Hepatocyte (in vitro differentiated cells): ENCODE data around the gene ERV3-1. TPM values are rescaled to one million over a fixed set of nuclear protein-coding genes. Genes with fewer than 3 reads are reported as not detected.
"Not testable (repeated sequence)": the region's sequence is repeated elsewhere in the genome, so short reads cannot be mapped to it uniquely, and the experiment has no call there.

ENCODE experiments used
- DNase-seq: peaks from one replicate; pipeline ENCODE4 v3.0.0-alpha.2; 2016; ENCODE audit warnings: low spot score
- H2AFZ ChIP-seq: fragments of 200-600 bp; sonication (generic); 2 replicates; pipeline ENCODE4 v1.6.0; 2016; ENCODE audit warnings: antibody characterized with exemption, mild to moderate bottlenecking
- H3K27ac ChIP-seq: fragments of 200-600 bp; sonication (generic); 2 replicates; pipeline ENCODE4 v1.5.1; 2016; ENCODE audit warnings: mild to moderate bottlenecking
- H3K27me3 ChIP-seq: fragments of 200-600 bp; sonication (generic); 2 replicates; pipeline ENCODE4 v1.6.1; 2016
- H3K36me3 ChIP-seq: fragments of 200-600 bp; sonication (generic); replicated peaks from 2 replicates; pipeline ENCODE4 v1.5.1; 2016; ENCODE audit warnings: low read depth; ENCODE audit not compliant: insufficient read depth
- H3K4me1 ChIP-seq: fragments of 200-600 bp; sonication (generic); 2 replicates; pipeline ENCODE4 v1.5.1; 2016; ENCODE audit warnings: mild to moderate bottlenecking, moderate library complexity; ENCODE audit not compliant: insufficient read depth
- H3K4me2 ChIP-seq: fragments of 200-600 bp; sonication (generic); 2 replicates; pipeline ENCODE4 v1.6.0; 2016
- H3K4me3 ChIP-seq: fragments of 200-600 bp; sonication (generic); 2 replicates; pipeline ENCODE4 v1.5.1; 2016; ENCODE audit warnings: mild to moderate bottlenecking
- H3K79me2 ChIP-seq: fragments of 200-600 bp; sonication (generic); 2 replicates; pipeline ENCODE4 v1.6.0; 2017; ENCODE audit warnings: mild to moderate bottlenecking
- H3K9me2 ChIP-seq: fragments of 200-600 bp; sonication (generic); replicated peaks from 2 replicates; pipeline ENCODE4 v1.6.0; 2017; ENCODE audit warnings: mild to moderate bottlenecking; ENCODE audit not compliant: insufficient read depth
- H3K9me3 ChIP-seq: fragments of 200-600 bp; sonication (generic); 2 replicates; pipeline ENCODE4 v1.5.1; 2016; ENCODE audit warnings: low read depth, mild to moderate bottlenecking
- H4K20me1 ChIP-seq: fragments of 200-600 bp; sonication (generic); 2 replicates; pipeline ENCODE4 v1.6.0; 2016; ENCODE audit warnings: mild to moderate bottlenecking; ENCODE audit not compliant: insufficient read depth, poor library complexity, severe bottlenecking
- EZH2 ChIP-seq: fragments of 200-600 bp; sonication (generic); IDR thresholded peaks from 2 replicates; pipeline ENCODE4 v1.6.1; 2016; ENCODE audit warnings: antibody characterized with exemption, mild to moderate bottlenecking, borderline replicate concordance
- EZH2phosphoT487 ChIP-seq: fragments of 200-600 bp; sonication (generic); IDR thresholded peaks from one replicate; pipeline ENCODE4 v1.6.1; 2018; ENCODE audit warnings: antibody characterized with exemption, mild to moderate bottlenecking, low read depth, moderate library complexity; ENCODE audit not compliant: unreplicated experiment, severe bottlenecking
- WGBS: methylation state at CpG from one replicate; pipeline ENCODE4 v1.1.6; 2016; ENCODE audit warnings: low lambda C conversion rate; ENCODE audit errors: missing lambda C conversion rate; 5-methylcytosine and 5-hydroxymethylcytosine counted together
- polyA plus RNA-seq: library from polyadenylated mRNA; unstranded; fragments of >200 nt; fragmentation: Nextera tagmentation; extraction: Ambion mirVana; gene quantifications from 2 replicates; pipeline ENCODE4 v1.2.1, GENCODE V29; 2016
- total RNA-seq: library from RNA; depleted of rRNA; stranded (reverse); fragments of >200 nt; gene quantifications from 2 replicates; pipeline ENCODE4 v1.2.3, GENCODE V29; 2014
- TF ChIP-seq, protein P1 (sequence below): fragments of 200-600 bp; sonication (generic); IDR thresholded peaks from 2 replicates; pipeline ENCODE4 v1.5.1; 2016; ENCODE audit warnings: antibody characterized with exemption, mild to moderate bottlenecking; ENCODE audit not compliant: poor library complexity

ERV3-1 gene
- total RNA-seq (21.8 and 24.7 TPM in 2 replicates), polyA plus RNA-seq (18.6 and 26.3 TPM in 2 replicates)

- H3K4me1 ChIP-seq: peaks cover 5% of the 10 kb centered on the region
- no peaks in the 10 kb centered on the region for H3K36me3 ChIP-seq
- peak within 1 kb of the TSS; percentile 79 for H2AFZ ChIP-seq
- peaks cover 48% of the 10 kb centered on the region for H3K79me2 ChIP-seq
- peak within 1 kb of the TSS; percentile 77 for H3K4me2 ChIP-seq
- H3K27me3 ChIP-seq: no peaks in the 10 kb centered on the region
- DNase-seq: peak; percentile 96
- peak within 1 kb of the TSS; percentile 96 for H3K27ac ChIP-seq
- no peak for TF ChIP-seq EZH2
- TF ChIP-seq EZH2phosphoT487: no peak
- TF ChIP-seq, protein P1, sequence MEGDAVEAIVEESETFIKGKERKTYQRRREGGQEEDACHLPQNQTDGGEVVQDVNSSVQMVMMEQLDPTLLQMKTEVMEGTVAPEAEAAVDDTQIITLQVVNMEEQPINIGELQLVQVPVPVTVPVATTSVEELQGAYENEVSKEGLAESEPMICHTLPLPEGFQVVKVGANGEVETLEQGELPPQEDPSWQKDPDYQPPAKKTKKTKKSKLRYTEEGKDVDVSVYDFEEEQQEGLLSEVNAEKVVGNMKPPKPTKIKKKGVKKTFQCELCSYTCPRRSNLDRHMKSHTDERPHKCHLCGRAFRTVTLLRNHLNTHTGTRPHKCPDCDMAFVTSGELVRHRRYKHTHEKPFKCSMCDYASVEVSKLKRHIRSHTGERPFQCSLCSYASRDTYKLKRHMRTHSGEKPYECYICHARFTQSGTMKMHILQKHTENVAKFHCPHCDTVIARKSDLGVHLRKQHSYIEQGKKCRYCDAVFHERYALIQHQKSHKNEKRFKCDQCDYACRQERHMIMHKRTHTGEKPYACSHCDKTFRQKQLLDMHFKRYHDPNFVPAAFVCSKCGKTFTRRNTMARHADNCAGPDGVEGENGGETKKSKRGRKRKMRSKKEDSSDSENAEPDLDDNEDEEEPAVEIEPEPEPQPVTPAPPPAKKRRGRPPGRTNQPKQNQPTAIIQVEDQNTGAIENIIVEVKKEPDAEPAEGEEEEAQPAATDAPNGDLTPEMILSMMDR: no peak
- no peaks in the 10 kb centered on the region for H3K9me2 ChIP-seq
- peaks cover 6% of the 10 kb centered on the region for H3K9me3 ChIP-seq
- H3K4me3 ChIP-seq: peak within 1 kb of the TSS; percentile 69
- H4K20me1 ChIP-seq: no peaks in the 10 kb centered on the region
- WGBS: 2% methylated on average over 33 of the region's 33 CpGs
These were observed at the start of gene ERV3-1 for GRCh38 chr7:65006094-65006992. ERV3-1 (minus strand) TSS chr7:65006687; CDS start chr7:64993026, 13,661 bp downstream.

DNA sequence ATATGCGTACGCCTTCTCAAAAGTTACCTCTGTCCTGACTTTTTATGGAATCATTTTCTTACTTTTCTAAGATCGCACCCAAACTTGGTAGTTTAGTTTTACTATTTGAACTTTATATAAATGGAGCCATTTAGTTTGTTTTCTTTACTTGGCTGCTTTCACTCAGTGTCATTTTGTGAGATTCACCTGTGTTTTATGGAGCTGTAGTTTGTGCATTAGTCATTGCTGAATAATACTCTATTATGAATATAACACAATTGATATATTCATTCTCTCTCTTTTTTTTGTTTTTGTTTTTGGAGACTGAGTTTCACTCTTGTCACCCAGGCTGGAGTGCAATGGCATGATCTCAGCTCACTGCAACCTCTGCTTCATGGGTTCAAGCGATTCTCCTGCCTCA is 49.3 kb upstream of the ERV3-1 start:
- not testable (repeated sequence) for H4K20me1 ChIP-seq, H3K27me3 ChIP-seq, H3K36me3 ChIP-seq, H3K4me2 ChIP-seq, H3K4me1 ChIP-seq, H3K9me2 ChIP-seq, H3K27ac ChIP-seq, DNase-seq, H2AFZ ChIP-seq, H3K9me3 ChIP-seq, H3K4me3 ChIP-seq
- WGBS: 100% methylated on average over 4 of the region's 4 CpGs
- peaks cover 43% of the 10 kb centered on the region for H3K79me2 ChIP-seq

GRCh38 chr7:65054466-65054994 is 48.0 kb upstream of the ERV3-1 start:
- not testable (repeated sequence) for H3K4me2 ChIP-seq, H4K20me1 ChIP-seq, H3K4me3 ChIP-seq, H2AFZ ChIP-seq, DNase-seq, H3K27ac ChIP-seq, H3K9me2 ChIP-seq, H3K4me1 ChIP-seq, H3K27me3 ChIP-seq, H3K36me3 ChIP-seq, H3K9me3 ChIP-seq
- WGBS: 93% methylated on average over 2 of the region's 2 CpGs
- H3K79me2 ChIP-seq: peaks cover 52% of the 10 kb centered on the region

GRCh38 chr7:65051654-65052053 is 45.2 kb upstream of the ERV3-1 start:
- H4K20me1 ChIP-seq, H3K27me3 ChIP-seq, H3K36me3 ChIP-seq, H3K9me3 ChIP-seq, H3K27ac ChIP-seq, H3K4me3 ChIP-seq, H3K4me2 ChIP-seq, H3K4me1 ChIP-seq, H3K9me2 ChIP-seq, H2AFZ ChIP-seq, DNase-seq: not testable (repeated sequence)
- WGBS: no CpG with 5 or more reads among the region's 3 CpGs
- peaks cover 54% of the 10 kb centered on the region for H3K79me2 ChIP-seq

- not testable (repeated sequence) for H3K27ac ChIP-seq, H3K4me1 ChIP-seq, H3K4me2 ChIP-seq, DNase-seq, H3K36me3 ChIP-seq, H3K9me2 ChIP-seq, H4K20me1 ChIP-seq, H2AFZ ChIP-seq, H3K9me3 ChIP-seq, H3K4me3 ChIP-seq, H3K27me3 ChIP-seq
- peaks cover 52% of the 10 kb centered on the region for H3K79me2 ChIP-seq
These were observed 44.7 kb upstream of the ERV3-1 start for GRCh38 chr7:65051139-65051538.

GRCh38 chr7:65046329-65046728 is 39.8 kb upstream of the ERV3-1 start:
- H3K79me2 ChIP-seq: peaks cover 71% of the 10 kb centered on the region
- not testable (repeated sequence) for H3K9me3 ChIP-seq, H3K36me3 ChIP-seq, H3K9me2 ChIP-seq, H3K4me1 ChIP-seq, H3K4me3 ChIP-seq, H2AFZ ChIP-seq, DNase-seq, H4K20me1 ChIP-seq, H3K27me3 ChIP-seq, H3K27ac ChIP-seq, H3K4me2 ChIP-seq
- 79% methylated on average over 4 of the region's 4 CpGs for WGBS

GRCh38 chr7:65045589-65045988 is 39.1 kb upstream of the ERV3-1 start:
- not testable (repeated sequence) for H3K4me2 ChIP-seq, H3K9me2 ChIP-seq, H3K36me3 ChIP-seq, H3K4me3 ChIP-seq, H3K9me3 ChIP-seq, H3K27ac ChIP-seq, H3K27me3 ChIP-seq, DNase-seq, H3K4me1 ChIP-seq, H2AFZ ChIP-seq
- H4K20me1 ChIP-seq: peaks cover 12% of the 10 kb centered on the region
- 95% methylated on average over 2 of the region's 2 CpGs for WGBS
- H3K79me2 ChIP-seq: peaks cover 74% of the 10 kb centered on the region
